ENCODE results near the gene STIMATE.

DNA sequence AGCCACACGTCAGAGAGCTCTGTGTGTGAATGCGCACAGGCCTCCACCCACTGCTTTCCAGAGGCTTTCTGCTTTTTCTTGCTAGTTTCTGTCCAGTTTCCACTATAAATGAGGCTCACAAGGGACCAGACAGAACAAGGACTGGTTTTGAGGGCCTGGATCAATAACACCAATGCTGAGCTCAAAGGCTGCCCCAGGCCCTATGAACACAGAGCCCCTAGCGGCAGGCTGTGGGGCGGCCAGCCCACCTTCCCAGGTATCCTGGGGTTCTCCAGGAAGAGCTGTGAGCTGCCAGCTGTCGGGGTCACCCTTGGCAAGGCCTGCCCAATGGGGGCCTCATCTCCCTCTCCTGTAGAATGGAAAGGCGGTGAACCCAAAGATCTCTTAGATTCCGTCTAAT, 104.9 kb downstream of the STIMATE start:
- TF ChIP-seq CTCF (IDR thresholded peaks at IDR 0.05; ENCODE audit: low read length) = no peak
- TF ChIP-seq EZH2 (optimal IDR thresholded peaks at IDR 0.05; ENCODE audit: low read depth, low read length) = no peak
